Measurements from ENCODE around the gene BUD23.

Gene BUD23

DNA sequence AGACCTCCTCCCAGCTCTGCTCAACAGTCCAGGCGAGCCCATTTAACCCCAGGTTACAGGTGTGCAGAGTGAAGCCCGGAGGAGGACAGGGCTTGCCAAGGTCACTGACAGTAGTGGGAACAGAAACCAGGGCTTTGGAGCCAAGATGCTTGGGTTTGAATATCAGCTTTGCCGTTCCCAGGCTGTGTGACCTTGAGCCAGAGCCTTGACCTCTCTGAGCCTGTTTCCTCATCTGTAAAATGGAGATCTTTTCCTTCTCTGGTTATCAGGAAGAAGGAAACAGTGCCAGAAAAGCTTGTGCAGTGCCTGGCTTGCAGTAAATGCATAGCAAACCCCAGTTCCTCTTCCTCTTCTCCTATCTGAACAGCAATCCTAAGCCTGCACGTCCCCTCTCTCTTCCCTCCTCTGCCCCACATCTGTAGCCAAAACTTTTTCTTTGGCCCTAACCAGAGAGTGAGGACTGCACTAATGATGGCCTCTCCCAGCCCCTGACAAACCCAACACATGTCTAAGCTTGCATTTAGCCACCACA is 37.7 kb upstream of the BUD23 start:
- Histone ChIP-seq H3K9ac (ENCODE audit: low read depth, low read length) (no peak overlapping the region), H4K20me1 (ENCODE audit: insufficient read depth, low read length) (no peaks in the 10 kb centered on the region; the same call in 1 of the 2 replicates), H3K27ac (ENCODE audit: low read length) (no peak overlapping the region), H3K4me1 (ENCODE audit: insufficient read depth, low read length) (no peaks in the 10 kb centered on the region), H2AFZ (ENCODE audit: low read depth, low read length) (no peak overlapping the region), H3K9me3 (ENCODE audit: insufficient read depth, low read length, severe bottlenecking) (peaks cover 6% of the 10 kb centered on the region), H3K36me3 (ENCODE audit: insufficient read depth, low read length) (no peaks in the 10 kb centered on the region), H3K4me2 (ENCODE audit: insufficient read depth, low read length) (no peak overlapping the region), H3K27me3 (ENCODE audit: insufficient read depth, low read length, poor library complexity) (peaks cover 9% of the 10 kb centered on the region), H3K4me3 (ENCODE audit: low read depth in 1 of 2, low read length in 2 of 2) (no peak overlapping the region), H3K79me2 (ENCODE audit: insufficient read depth, low read length) (no peaks in the 10 kb centered on the region)
- TF ChIP-seq EZH2 (IDR thresholded peaks at IDR 0.05; ENCODE audit: borderline replicate concordance, low read depth, low read length, severe bottlenecking), result no peak
- TF ChIP-seq, protein P1, sequence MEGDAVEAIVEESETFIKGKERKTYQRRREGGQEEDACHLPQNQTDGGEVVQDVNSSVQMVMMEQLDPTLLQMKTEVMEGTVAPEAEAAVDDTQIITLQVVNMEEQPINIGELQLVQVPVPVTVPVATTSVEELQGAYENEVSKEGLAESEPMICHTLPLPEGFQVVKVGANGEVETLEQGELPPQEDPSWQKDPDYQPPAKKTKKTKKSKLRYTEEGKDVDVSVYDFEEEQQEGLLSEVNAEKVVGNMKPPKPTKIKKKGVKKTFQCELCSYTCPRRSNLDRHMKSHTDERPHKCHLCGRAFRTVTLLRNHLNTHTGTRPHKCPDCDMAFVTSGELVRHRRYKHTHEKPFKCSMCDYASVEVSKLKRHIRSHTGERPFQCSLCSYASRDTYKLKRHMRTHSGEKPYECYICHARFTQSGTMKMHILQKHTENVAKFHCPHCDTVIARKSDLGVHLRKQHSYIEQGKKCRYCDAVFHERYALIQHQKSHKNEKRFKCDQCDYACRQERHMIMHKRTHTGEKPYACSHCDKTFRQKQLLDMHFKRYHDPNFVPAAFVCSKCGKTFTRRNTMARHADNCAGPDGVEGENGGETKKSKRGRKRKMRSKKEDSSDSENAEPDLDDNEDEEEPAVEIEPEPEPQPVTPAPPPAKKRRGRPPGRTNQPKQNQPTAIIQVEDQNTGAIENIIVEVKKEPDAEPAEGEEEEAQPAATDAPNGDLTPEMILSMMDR (IDR thresholded peaks at IDR 0.05; ENCODE audit: borderline replicate concordance, extremely low read depth, low read length, poor library complexity, severe bottlenecking), result no peak
- DNase-seq (no peak), ATAC-seq (ENCODE audit: insufficient read depth, low read depth) (no peak)

DNA sequence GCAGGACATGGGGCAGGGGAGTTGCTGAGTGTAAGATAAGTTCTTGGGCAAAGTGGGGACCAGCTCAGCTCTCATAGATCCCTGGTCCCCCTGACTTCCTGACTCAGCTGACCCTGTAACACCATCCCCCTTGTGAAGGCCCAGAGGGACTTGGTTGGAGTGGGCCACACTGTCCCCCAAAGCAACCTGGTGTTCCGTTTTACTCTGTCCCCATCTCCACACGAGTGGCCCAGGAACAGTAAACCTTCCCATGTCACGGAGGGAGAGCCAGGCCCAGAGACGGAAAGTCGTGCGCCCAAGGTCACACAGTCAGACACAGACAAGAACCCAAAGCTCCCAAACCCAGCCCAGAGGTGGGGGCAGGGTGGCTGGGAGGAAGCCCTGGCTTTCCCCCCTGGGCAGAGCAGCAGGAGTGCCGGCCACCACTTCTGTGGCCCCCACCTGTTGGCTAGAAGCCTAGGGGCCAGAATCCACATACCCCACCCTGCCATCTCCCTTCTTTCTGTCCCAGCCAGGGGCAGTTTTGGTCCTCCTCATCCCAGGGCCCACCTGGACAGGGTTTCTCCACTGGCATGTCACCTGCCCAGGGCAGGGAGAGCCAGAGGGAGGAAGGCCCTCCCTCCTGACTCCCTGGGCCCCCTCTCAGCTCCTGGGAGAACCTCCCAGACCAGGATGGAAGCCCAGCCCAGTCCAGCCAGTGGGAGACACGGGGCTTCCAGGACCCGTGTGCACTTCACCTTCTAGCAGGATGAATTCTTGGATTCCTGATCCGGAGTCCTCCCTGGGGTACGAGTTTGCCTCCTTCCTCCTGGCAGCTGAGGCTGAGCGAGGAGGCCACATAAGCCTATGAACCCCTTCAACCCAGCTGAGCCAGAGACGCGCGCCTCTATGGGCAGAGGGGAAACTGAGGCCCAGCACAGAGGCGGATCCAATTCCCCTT is 36.3 kb upstream of the BUD23 start:
- H3K27ac ChIP-seq (ENCODE audit: low read length), result no peak overlapping the region
- H3K9ac ChIP-seq (ENCODE audit: low read depth, low read length), result no peak overlapping the region
- H3K27me3 ChIP-seq (ENCODE audit: insufficient read depth, low read length, poor library complexity), result peaks cover 9% of the 10 kb centered on the region
- ATAC-seq (ENCODE audit: insufficient read depth, low read depth) (no peak), DNase-seq (no peak)
- TF ChIP-seq, protein P1 (IDR thresholded peaks at IDR 0.05; ENCODE audit: borderline replicate concordance, extremely low read depth, low read length, poor library complexity, severe bottlenecking), result no peak
- no peak for TF ChIP-seq EZH2 (IDR thresholded peaks at IDR 0.05; ENCODE audit: borderline replicate concordance, low read depth, low read length, severe bottlenecking)
- H3K4me1 ChIP-seq (ENCODE audit: insufficient read depth, low read length), result no peaks in the 10 kb centered on the region
- no peaks in the 10 kb centered on the region for H3K79me2 ChIP-seq (ENCODE audit: insufficient read depth, low read length)
- H3K9me3 ChIP-seq (ENCODE audit: insufficient read depth, low read length, severe bottlenecking), result no peaks in the 10 kb centered on the region
- no peaks in the 10 kb centered on the region; the same call in 1 of the 2 replicates for H4K20me1 ChIP-seq (ENCODE audit: insufficient read depth, low read length)
- H3K4me2 ChIP-seq (ENCODE audit: insufficient read depth, low read length), result no peak overlapping the region
- H3K36me3 ChIP-seq (ENCODE audit: insufficient read depth, low read length), result no peaks in the 10 kb centered on the region
- H3K4me3 ChIP-seq (ENCODE audit: low read depth in 1 of 2, low read length in 2 of 2), result no peak overlapping the region
- no peak overlapping the region for H2AFZ ChIP-seq (ENCODE audit: low read depth, low read length)

DNA sequence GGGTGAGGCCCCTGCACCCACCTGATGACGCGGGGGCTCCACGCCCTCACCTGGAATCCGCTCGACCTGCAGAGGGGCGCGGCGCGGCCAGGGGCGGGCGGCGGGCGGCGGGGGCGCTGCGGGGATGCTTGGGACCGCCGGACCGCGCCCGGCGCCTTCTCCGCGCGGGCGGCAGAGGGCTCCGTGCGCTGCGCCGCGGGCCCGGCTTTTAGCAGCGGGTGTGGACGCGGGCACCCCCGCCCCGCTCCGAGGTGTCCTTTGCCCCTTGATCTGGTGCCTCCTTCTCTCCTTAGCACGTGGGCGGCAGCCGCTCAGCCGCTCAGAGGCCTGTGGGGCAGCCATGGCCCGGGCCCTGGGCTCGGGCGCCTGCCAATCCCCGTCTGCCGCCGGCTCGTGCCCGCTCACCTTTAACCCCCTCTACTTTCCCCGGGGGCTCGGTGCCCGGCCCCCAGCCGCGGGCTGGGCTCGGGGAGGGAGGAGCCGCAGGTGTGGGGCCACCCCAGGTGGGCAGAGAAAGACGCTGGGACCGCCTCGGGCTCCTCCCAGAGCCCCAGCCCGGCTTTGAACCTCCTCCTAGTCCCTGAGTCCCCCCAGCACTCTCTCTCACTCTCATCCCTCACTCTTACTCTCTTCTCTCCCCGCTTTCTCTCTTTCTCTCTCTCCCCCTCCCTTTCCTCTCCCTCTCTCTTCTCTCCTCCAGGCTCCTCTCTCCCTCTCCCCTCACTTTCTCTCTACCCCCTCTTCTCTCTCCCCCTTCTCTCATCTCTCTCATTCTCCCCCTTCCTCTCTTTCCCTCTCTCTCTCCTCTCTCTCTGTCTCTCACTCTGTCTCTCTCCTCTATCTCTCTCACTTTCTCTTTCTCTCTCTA is 35.4 kb upstream of the BUD23 start:
- H4K20me1 ChIP-seq (ENCODE audit: insufficient read depth, low read length), result no peaks in the 10 kb centered on the region; the same call in 1 of the 2 replicates
- H3K4me1 ChIP-seq (ENCODE audit: insufficient read depth, low read length), result no peaks in the 10 kb centered on the region
- peaks cover 9% of the 10 kb centered on the region for H3K27me3 ChIP-seq (ENCODE audit: insufficient read depth, low read length, poor library complexity)
- H3K79me2 ChIP-seq (ENCODE audit: insufficient read depth, low read length), result no peaks in the 10 kb centered on the region
- DNase-seq, result no peak
- H2AFZ ChIP-seq (ENCODE audit: low read depth, low read length), result no peak overlapping the region
- no peaks in the 10 kb centered on the region for H3K36me3 ChIP-seq (ENCODE audit: insufficient read depth, low read length)
- TF ChIP-seq, protein P1 (IDR thresholded peaks at IDR 0.05; ENCODE audit: borderline replicate concordance, extremely low read depth, low read length, poor library complexity, severe bottlenecking), result no peak
- H3K27ac ChIP-seq (ENCODE audit: low read length), result no peak overlapping the region
- ATAC-seq (ENCODE audit: insufficient read depth, low read depth), result no peak; the same call in 2 of the 3 replicates
- H3K9me3 ChIP-seq (ENCODE audit: insufficient read depth, low read length, severe bottlenecking), result no peaks in the 10 kb centered on the region
- H3K4me2 ChIP-seq (ENCODE audit: insufficient read depth, low read length), result no peak overlapping the region
- no peak overlapping the region for H3K9ac ChIP-seq (ENCODE audit: low read depth, low read length)
- no peak overlapping the region for H3K4me3 ChIP-seq (ENCODE audit: low read depth in 1 of 2, low read length in 2 of 2)

Measured in DND-41 (cell line).